AG04449 (cell line): ENCODE results near the gene EXOC4.

Experiments used
- CTCF ChIA-PET: fragments of 350-600 bp; formaldehyde crosslinking; extraction: SDS; loops from one replicate; lab custom pipeline; 2021; ENCODE audit warnings: antibody characterized with exemption; lab: Yijun Ruan, JAX
- POLR2A ChIA-PET: fragments of 400-600, 350-600 bp; formaldehyde crosslinking; extraction: SDS; loops from one replicate; lab custom pipeline; 2020; ENCODE audit warnings: antibody characterized with exemption, inconsistent platforms; lab: Yijun Ruan, JAX
- DNase-seq: peaks from one replicate; pipeline ENCODE4 v3.0.0-alpha.2; 2010; ENCODE audit warnings: low read depth, low spot score
- H3K4me3 ChIP-seq: 2 replicates; pipeline ENCODE4 v1.5.1; 2011; ENCODE audit warnings: low read depth, mild to moderate bottlenecking, control low read depth, low read length
- CTCF ChIP-seq: IDR thresholded peaks from one replicate; pipeline ENCODE4 v1.5.1; 2011; ENCODE audit warnings: mild to moderate bottlenecking, moderate library complexity, low read length, control low read depth, inconsistent platforms; ENCODE audit not compliant: insufficient read depth; ENCODE audit errors: missing control alignments

Gene EXOC4

GRCh38 chr7:133518718-133519117 is 265.8 kb downstream of the EXOC4 start:
- no peak overlapping the region for H3K4me3 ChIP-seq
- CTCF ChIA-PET = no interaction called here
- DNase-seq = no peak
- TF ChIP-seq CTCF = no peak
- POLR2A ChIA-PET = no interaction called here

GRCh38 chr7:133520248-133520647 is 267.4 kb downstream of the EXOC4 start:
- no peak overlapping the region for H3K4me3 ChIP-seq
- DNase-seq = no peak
- TF ChIP-seq CTCF = no peak
- ChIA-PET POLR2A (no interaction called here), CTCF (no interaction called here)

GRCh38 chr7:133522501-133522900 is 269.6 kb downstream of the EXOC4 start:
- H3K4me3 ChIP-seq = no peak overlapping the region
- CTCF ChIA-PET = no interaction called here
- no peak for DNase-seq
- POLR2A ChIA-PET = no interaction called here
- no peak for TF ChIP-seq CTCF

GRCh38 chr7:133528796-133529195 is 275.9 kb downstream of the EXOC4 start:
- ChIA-PET POLR2A (no interaction called here), CTCF (no interaction called here)
- DNase-seq = no peak
- TF ChIP-seq CTCF = no peak
- no peak overlapping the region for H3K4me3 ChIP-seq

GRCh38 chr7:133529861-133530260 is 277.0 kb downstream of the EXOC4 start:
- H3K4me3 ChIP-seq = no peak overlapping the region
- ChIA-PET CTCF (no interaction called here), POLR2A (no interaction called here)
- no peak for DNase-seq
- TF ChIP-seq CTCF = no peak

- peak; percentile 46 for DNase-seq
- H3K4me3 ChIP-seq = no peak overlapping the region
- no peak for TF ChIP-seq CTCF
- CTCF ChIA-PET = no interaction called here
- POLR2A ChIA-PET = no interaction called here
Observed at GRCh38 chr7:133530682-133531081, 277.8 kb downstream of the EXOC4 start.
